Endothelial cell of umbilical vein (primary cell): ENCODE results near the gene SCYL2. TPM values are rescaled to one million over a fixed set of nuclear protein-coding genes. Genes with fewer than 3 reads are reported as not detected.

ENCODE experiments used
- BruUV-seq: library from RNA; stranded (reverse); fragments of 400-500 nt; replicated peaks from 2 replicates; lab custom pipeline; 2021; lab: Mats Ljungman, UMichigan
- CTCF ChIA-PET: fragments of 300-600, 350-600 bp; sonication (Branson Sonifier 250); formaldehyde crosslinking; loops from one replicate; lab custom pipeline; 2021; ENCODE audit warnings: antibody characterized with exemption, inconsistent platforms; lab: Charles Lee
- POLR2A ChIA-PET: fragments of 300-600, 350-600 bp; sonication (Branson Sonifier 250); formaldehyde crosslinking; loops from one replicate; lab custom pipeline; 2021; ENCODE audit warnings: antibody characterized with exemption, inconsistent platforms; lab: Charles Lee
- DNase-seq: peaks from one replicate; pipeline ENCODE4 v3.0.0-alpha.2; 2011; ENCODE audit warnings: low read depth, low spot score
- FAIRE-seq: peaks from 2 replicates; lab custom pipeline; 2011; peaks lifted over from hg19 to GRCh38; lab: Jason Lieb, UNC
- H2AFZ ChIP-seq: 2 replicates; pipeline ENCODE4 v1.6.0; 2012; ENCODE audit warnings: low read depth, low read length, control low read depth, inconsistent platforms
- H3K27ac ChIP-seq: 2 replicates; pipeline ENCODE4 v1.5.1; 2011; ENCODE audit warnings: low read depth, mild to moderate bottlenecking, control low read depth, low read length, moderate library complexity; ENCODE audit not compliant: insufficient read depth
- H3K27me3 ChIP-seq, 2 experiments: 2 replicates each; pipeline versions ENCODE4 v1.6.0 to v1.6.1; 2011; ENCODE audit warnings: low read length in 2 of 2, mixed read lengths in 1 of 2; ENCODE audit not compliant: control insufficient read depth in 2 of 2, insufficient read depth in 2 of 2
- H3K36me3 ChIP-seq, 2 experiments: 2 replicates in 1 of 2; 3 replicates in 1 of 2; pipeline ENCODE4 v1.5.1; 2011; ENCODE audit warnings: low read length in 2 of 2, mild to moderate bottlenecking in 1 of 2, moderate library complexity in 1 of 2; ENCODE audit not compliant: control insufficient read depth in 2 of 2, insufficient read depth in 2 of 2; ENCODE audit errors: extremely low read depth in 1 of 2
- H3K4me1 ChIP-seq: 3 replicates; pipeline ENCODE4 v1.5.1; 2011; ENCODE audit warnings: mild to moderate bottlenecking, low read length; ENCODE audit not compliant: control insufficient read depth, insufficient read depth; ENCODE audit errors: extremely low read depth
- H3K4me2 ChIP-seq: 2 replicates; pipeline ENCODE4 v1.6.1; 2011; ENCODE audit warnings: low read length, control low read depth, mixed read lengths; ENCODE audit not compliant: insufficient read depth
- H3K4me3 ChIP-seq, 3 experiments: fragments of 200-600 bp in 1 of 3; sonication (generic), shearing (Covaris generic) in 1 of 3; replicated peaks in 1 of 3; 2 replicates each; pipeline ENCODE4 v1.5.1; 2011 to 2016; ENCODE audit warnings: control low read depth in 3 of 3, low read length in 3 of 3, mild to moderate bottlenecking in 2 of 3, inconsistent platforms in 1 of 3, low read depth in 1 of 3, moderate library complexity in 1 of 3; ENCODE audit not compliant: insufficient read depth in 1 of 3
- H3K79me2 ChIP-seq: 2 replicates; pipeline ENCODE4 v1.6.0; 2012; ENCODE audit warnings: low read length, inconsistent platforms; ENCODE audit not compliant: control insufficient read depth, insufficient read depth
- H3K9ac ChIP-seq: replicated peaks from 2 replicates; pipeline ENCODE3; 2011; ENCODE audit warnings: low read length, control low read depth; ENCODE audit not compliant: insufficient read depth; ENCODE audit errors: extremely low read depth
- H3K9me1 ChIP-seq: replicated peaks from 3 replicates; pipeline ENCODE4 v1.6.0; 2011; ENCODE audit warnings: mild to moderate bottlenecking, low read length; ENCODE audit not compliant: control insufficient read depth, insufficient read depth; ENCODE audit errors: extremely low read depth
- H3K9me3 ChIP-seq: replicated peaks from 2 replicates; pipeline ENCODE4 v1.5.1; 2012; ENCODE audit warnings: low read length, inconsistent platforms; ENCODE audit not compliant: control insufficient read depth, insufficient read depth
- H4K20me1 ChIP-seq: replicated peaks from 2 replicates; pipeline ENCODE3; 2011; ENCODE audit warnings: mild to moderate bottlenecking, low read length; ENCODE audit not compliant: control insufficient read depth, insufficient read depth; ENCODE audit errors: extremely low read depth
- CTCF ChIP-seq, 2 donors: IDR thresholded peaks; 1 replicate in 1 of 2; 2 replicates in 1 of 2; pipeline ENCODE4 v1.5.1; 2011; ENCODE audit warnings: low read length in 2 of 2, mild to moderate bottlenecking in 2 of 2, moderate library complexity in 2 of 2, control low read depth in 1 of 2, inconsistent platforms in 1 of 2, low read depth in 1 of 2; ENCODE audit not compliant: insufficient read depth in 1 of 2; ENCODE audit errors: extremely low read depth in 1 of 2
- EZH2 ChIP-seq: IDR thresholded peaks from 2 replicates; pipeline ENCODE4 v1.6.1; 2012; ENCODE audit warnings: borderline replicate concordance, low read depth, mild to moderate bottlenecking, moderate library complexity, low read length, inconsistent platforms; ENCODE audit not compliant: severe bottlenecking
- FOS ChIP-seq: IDR thresholded peaks from 2 replicates; pipeline ENCODE4 v1.6.1; 2011; ENCODE audit warnings: mild to moderate bottlenecking, low read length, moderate library complexity, borderline replicate concordance; ENCODE audit not compliant: insufficient read depth
- GATA2 ChIP-seq: IDR thresholded peaks from 2 replicates; pipeline ENCODE4 v1.7.0; 2011; ENCODE audit warnings: low read depth, mild to moderate bottlenecking, moderate library complexity, mixed read lengths, low read length; ENCODE audit not compliant: insufficient read length, insufficient read depth
- JUN ChIP-seq: IDR thresholded peaks from 2 replicates; pipeline ENCODE4 v1.6.1; 2011; ENCODE audit warnings: borderline replicate concordance, low read depth; ENCODE audit not compliant: insufficient read length, insufficient read depth
- MYC ChIP-seq: IDR thresholded peaks from one replicate; pipeline ENCODE4 v1.6.1; 2011; ENCODE audit warnings: mild to moderate bottlenecking, low read depth, low read length
- POLR2A ChIP-seq: IDR thresholded peaks from 2 replicates; pipeline ENCODE4 v1.6.1; 2012; ENCODE audit warnings: low read depth, mild to moderate bottlenecking, control low read depth, low read length
- POLR2AphosphoS5 ChIP-seq: IDR thresholded peaks from 2 replicates; pipeline ENCODE4 v1.6.1; 2012; ENCODE audit warnings: low read depth, mild to moderate bottlenecking, control low read depth, low read length, moderate library complexity; ENCODE audit not compliant: insufficient read depth
- dilution Hi-C: fragments of 300-500 bp; cut with MboI; formaldehyde crosslinking; loops from one replicate; pipeline ENCODE4 v1.15.0; 2019; ENCODE audit warnings: low sequenced_read_pairs; ENCODE audit not compliant: extremely low pct_ligation_motif_present
- intact Hi-C: fragments of 100-400 bp; cut with micrococcal nuclease; formaldehyde crosslinking; loops from one replicate; pipeline ENCODE4 v1.10.0; 2022
- polyA plus RNA-seq, 4 experiments: library from polyadenylated mRNA; depleted of rRNA in 3 of 4; stranded (reverse) in 3 of 4; unstranded in 1 of 4; fragments of >200 nt; gene quantifications; 2 replicates each; pipeline versions ENCODE4 v1.2.1 to v1.2.3, GENCODE V29; 2011 to 2012; ENCODE audit warnings: missing spikeins in 1 of 4
- total RNA-seq: library from RNA; stranded (reverse); gene quantifications from 2 replicates; pipeline ENCODE4 v1.2.3, GENCODE V29; 2021
- TF ChIP-seq, protein P1 (sequence below): IDR thresholded peaks from 2 replicates; pipeline ENCODE4 v1.6.1; 2011; ENCODE audit not compliant: insufficient read depth, insufficient read length

The SCYL2 gene
- total and polyA plus RNA-seq, 2 donors (not counting 3 experiments of a cell fraction or from before 2014, with no cell fraction given), result 12.5 to 41.4 TPM

GRCh38 chr12:100376161-100376560 is 109.2 kb downstream of the SCYL2 start:
- H3K9me1 ChIP-seq, result no peaks in the 10 kb centered on the region
- FAIRE-seq (no peak), DNase-seq (no peak)
- H3K9me3 ChIP-seq, result no peaks in the 10 kb centered on the region
- H3K4me1 ChIP-seq, result no peaks in the 10 kb centered on the region
- H3K27me3 ChIP-seq, result no peaks in the 10 kb centered on the region
- H3K79me2 ChIP-seq, result no peaks in the 10 kb centered on the region
- no peak overlapping the region for H3K9ac ChIP-seq
- no peak overlapping the region for H2AFZ ChIP-seq
- BruUV-seq, result no TSS peak
- dilution Hi-C loops, result no loop called here
- H4K20me1 ChIP-seq, result no peaks in the 10 kb centered on the region
- H3K27ac ChIP-seq, result no peak overlapping the region
- H3K4me2 ChIP-seq, result no peak overlapping the region
- intact Hi-C loops, result no loop called here
- POLR2A ChIA-PET, result no interaction called here
- H3K36me3 ChIP-seq, result no peaks in the 10 kb centered on the region
- TF ChIP-seq CTCF (IDR thresholded peaks at IDR 0.05; ENCODE audit: extremely low read depth in 1 of 2, insufficient read depth in 1 of 2, low read depth in 1 of 2, low read length in 2 of 2) (no peak), JUN (no peak), POLR2A (no peak), POLR2AphosphoS5 (no peak), MYC (no peak), FOS (no peak), EZH2 (no peak), GATA2 (no peak)
- TF ChIP-seq, protein P1, sequence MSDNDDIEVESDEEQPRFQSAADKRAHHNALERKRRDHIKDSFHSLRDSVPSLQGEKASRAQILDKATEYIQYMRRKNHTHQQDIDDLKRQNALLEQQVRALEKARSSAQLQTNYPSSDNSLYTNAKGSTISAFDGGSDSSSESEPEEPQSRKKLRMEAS, result no peak
- CTCF ChIA-PET, result interaction anchor here (1.1 to 3.8 kb wide), 2 partner anchors 9 to 28 kb away, joined by 3 to 21 read pairs; no protein-coding TSS in a partner anchor
- H3K4me3 ChIP-seq, result no peak overlapping the region
